Neural cell (in vitro differentiated cells): Measurements from ENCODE around the gene VPS54. TPM values are rescaled to one million over a fixed set of nuclear protein-coding genes. Genes with fewer than 3 reads are reported as not detected.
"Not testable (repeated sequence)": the region's sequence is repeated elsewhere in the genome, so short reads cannot be mapped to it uniquely, and the experiment has no call there.

Experiments used
- H2AFZ ChIP-seq: fragments of 200-600, 300-800 bp; sonication (generic), shearing (Covaris generic); 2 replicates; pipeline ENCODE4 v1.6.0; 2014; ENCODE audit warnings: low read depth, mild to moderate bottlenecking, antibody characterized with exemption, low read length, moderate library complexity
- H3F3A ChIP-seq: fragments of 200-600 bp; shearing (Covaris generic); 2 replicates; pipeline ENCODE4 v1.6.1; 2016; ENCODE audit warnings: mild to moderate bottlenecking, moderate library complexity, mixed read lengths, antibody characterized with exemption, low read length; ENCODE audit not compliant: insufficient read depth, poor library complexity, severe bottlenecking
- H3K27ac ChIP-seq: fragments of 200-600, 300-800 bp; sonication (generic), shearing (Covaris generic); 2 replicates; pipeline ENCODE4 v1.5.1; 2014; ENCODE audit warnings: mild to moderate bottlenecking, low read length, moderate library complexity
- H3K27me3 ChIP-seq: fragments of 300-800, 200-600 bp; sonication (generic), shearing (Covaris generic); 2 replicates; pipeline ENCODE4 v1.6.0; 2014; ENCODE audit warnings: mild to moderate bottlenecking, low read depth, low read length, moderate library complexity; ENCODE audit not compliant: insufficient read depth
- H3K36me3 ChIP-seq: fragments of 300-800, 200-600 bp; sonication (generic), shearing (Covaris generic); 2 replicates; pipeline ENCODE4 v1.5.1; 2014; ENCODE audit warnings: mild to moderate bottlenecking, antibody characterized with exemption, low read length, moderate library complexity; ENCODE audit not compliant: insufficient read depth
- H3K4me2 ChIP-seq: fragments of 300-800, 200-600 bp; sonication (generic), shearing (Covaris generic); 2 replicates; pipeline ENCODE4 v1.6.0; 2014; ENCODE audit warnings: mild to moderate bottlenecking, low read length
- H3K4me3 ChIP-seq: fragments of 300-800, 200-600 bp; sonication (generic), shearing (Covaris generic); 2 replicates; pipeline ENCODE4 v1.5.1; 2014; ENCODE audit warnings: mild to moderate bottlenecking, low read length, moderate library complexity
- H3K79me2 ChIP-seq: fragments of 200-600 bp; shearing (Covaris generic); replicated peaks from 2 replicates; pipeline ENCODE4 v1.6.0; 2014; ENCODE audit warnings: mild to moderate bottlenecking, low read length, moderate library complexity; ENCODE audit not compliant: insufficient read depth
- H3K9ac ChIP-seq: fragments of 300-800, 200-600 bp; sonication (generic), shearing (Covaris generic); 2 replicates; pipeline ENCODE4 v1.6.1; 2016; ENCODE audit warnings: mild to moderate bottlenecking, low read length, mixed read lengths
- H3K9me2 ChIP-seq: fragments of 200-600 bp; shearing (Covaris generic); 2 replicates; pipeline ENCODE4 v1.6.1; 2016; ENCODE audit warnings: mild to moderate bottlenecking, low read length, mixed read lengths; ENCODE audit not compliant: insufficient read depth
- H3K9me3 ChIP-seq: fragments of 200-600, 300-800 bp; sonication (generic), shearing (Covaris generic); 2 replicates; pipeline ENCODE4 v1.6.1; 2016; ENCODE audit warnings: mild to moderate bottlenecking, mixed run types, low read length, moderate library complexity, mixed read lengths
- H4K20me1 ChIP-seq: fragments of 200-600 bp; shearing (Covaris generic); 2 replicates; pipeline ENCODE4 v1.6.1; 2016; ENCODE audit warnings: mild to moderate bottlenecking, mixed run types; ENCODE audit not compliant: insufficient read depth
- EP300 ChIP-seq: fragments of 450-650 bp; conservative IDR thresholded peaks from 2 replicates; pipeline ENCODE4 v1.6.1; 2014; ENCODE audit warnings: antibody characterized with exemption, mild to moderate bottlenecking, moderate library complexity; ENCODE audit not compliant: poor library complexity, severe bottlenecking
- EZH2 ChIP-seq: fragments of 200-600, 300-800 bp; shearing (Covaris generic), sonication (generic); IDR thresholded peaks from 2 replicates; pipeline ENCODE4 v1.6.1; 2014; ENCODE audit warnings: antibody characterized with exemption, low read length, borderline replicate concordance, mild to moderate bottlenecking; ENCODE audit not compliant: insufficient read depth, poor library complexity, severe bottlenecking
- MXI1 ChIP-seq: fragments of 450-650 bp; conservative IDR thresholded peaks from 2 replicates; pipeline ENCODE4 v1.6.1; 2014; ENCODE audit warnings: antibody characterized with exemption, mild to moderate bottlenecking; ENCODE audit not compliant: poor library complexity, severe bottlenecking
- POLR2AphosphoS5 ChIP-seq: IDR thresholded peaks from 2 replicates; pipeline ENCODE4 v1.6.1; 2012
- RAD21 ChIP-seq: fragments of 450-650 bp; conservative IDR thresholded peaks from 2 replicates; pipeline ENCODE4 v1.6.1; 2014; ENCODE audit warnings: antibody characterized with exemption, mild to moderate bottlenecking, moderate library complexity
- SMC3 ChIP-seq: fragments of 450-650 bp; conservative IDR thresholded peaks from 2 replicates; pipeline ENCODE4 v1.6.1; 2014; ENCODE audit warnings: antibody characterized with exemption, mild to moderate bottlenecking, moderate library complexity; ENCODE audit not compliant: poor library complexity
- TAF1 ChIP-seq: IDR thresholded peaks from 2 replicates; pipeline ENCODE4 v1.6.1; 2012; ENCODE audit warnings: low read depth
- polyA plus RNA-seq: library from polyadenylated mRNA; depleted of rRNA; stranded (reverse); fragments of >200 nt; gene quantifications from 2 replicates; pipeline ENCODE4 v1.2.3, GENCODE V29; 2014
- TF ChIP-seq, protein P1 (sequence below): IDR thresholded peaks from 2 replicates; pipeline ENCODE4 v1.6.1; 2012; ENCODE audit warnings: borderline replicate concordance
- TF ChIP-seq, protein P2 (sequence below): fragments of 450-650 bp; IDR thresholded peaks from 2 replicates; pipeline ENCODE4 v1.5.1; 2014; ENCODE audit warnings: antibody characterized with exemption, mild to moderate bottlenecking, moderate library complexity; ENCODE audit not compliant: poor library complexity, severe bottlenecking

VPS54 gene
- polyA plus RNA-seq, 1 donor from 2014 or later: 34.2 TPM

DNA sequence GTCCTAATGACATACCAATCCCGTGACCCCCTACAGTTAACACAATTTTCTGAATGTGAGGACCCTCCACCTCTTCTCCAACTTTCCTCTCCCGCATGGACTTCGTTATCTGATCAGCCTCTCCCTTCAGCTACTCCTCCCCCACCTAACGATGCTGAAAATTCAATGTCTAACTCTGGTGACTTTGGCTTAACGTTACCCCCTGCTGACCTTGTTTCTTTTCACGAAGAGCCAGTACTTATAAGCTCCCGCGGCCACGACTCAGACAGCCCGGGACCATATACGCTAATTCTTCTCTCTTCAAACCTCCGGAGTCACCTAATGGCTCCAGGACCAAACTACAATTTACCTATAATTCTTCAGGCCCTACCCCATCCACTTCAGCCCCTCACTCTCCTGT, 29.2 kb downstream of the VPS54 start:
- H3K27me3 ChIP-seq: no peaks in the 10 kb centered on the region
- H3K4me2 ChIP-seq: no peak overlapping the region
- no peak overlapping the region for H3K4me3 ChIP-seq
- TF ChIP-seq EZH2 (no peak), POLR2AphosphoS5 (no peak), RAD21 (no peak), EP300 (no peak), SMC3 (no peak), MXI1 (no peak), TAF1 (no peak)
- TF ChIP-seq, protein P1, sequence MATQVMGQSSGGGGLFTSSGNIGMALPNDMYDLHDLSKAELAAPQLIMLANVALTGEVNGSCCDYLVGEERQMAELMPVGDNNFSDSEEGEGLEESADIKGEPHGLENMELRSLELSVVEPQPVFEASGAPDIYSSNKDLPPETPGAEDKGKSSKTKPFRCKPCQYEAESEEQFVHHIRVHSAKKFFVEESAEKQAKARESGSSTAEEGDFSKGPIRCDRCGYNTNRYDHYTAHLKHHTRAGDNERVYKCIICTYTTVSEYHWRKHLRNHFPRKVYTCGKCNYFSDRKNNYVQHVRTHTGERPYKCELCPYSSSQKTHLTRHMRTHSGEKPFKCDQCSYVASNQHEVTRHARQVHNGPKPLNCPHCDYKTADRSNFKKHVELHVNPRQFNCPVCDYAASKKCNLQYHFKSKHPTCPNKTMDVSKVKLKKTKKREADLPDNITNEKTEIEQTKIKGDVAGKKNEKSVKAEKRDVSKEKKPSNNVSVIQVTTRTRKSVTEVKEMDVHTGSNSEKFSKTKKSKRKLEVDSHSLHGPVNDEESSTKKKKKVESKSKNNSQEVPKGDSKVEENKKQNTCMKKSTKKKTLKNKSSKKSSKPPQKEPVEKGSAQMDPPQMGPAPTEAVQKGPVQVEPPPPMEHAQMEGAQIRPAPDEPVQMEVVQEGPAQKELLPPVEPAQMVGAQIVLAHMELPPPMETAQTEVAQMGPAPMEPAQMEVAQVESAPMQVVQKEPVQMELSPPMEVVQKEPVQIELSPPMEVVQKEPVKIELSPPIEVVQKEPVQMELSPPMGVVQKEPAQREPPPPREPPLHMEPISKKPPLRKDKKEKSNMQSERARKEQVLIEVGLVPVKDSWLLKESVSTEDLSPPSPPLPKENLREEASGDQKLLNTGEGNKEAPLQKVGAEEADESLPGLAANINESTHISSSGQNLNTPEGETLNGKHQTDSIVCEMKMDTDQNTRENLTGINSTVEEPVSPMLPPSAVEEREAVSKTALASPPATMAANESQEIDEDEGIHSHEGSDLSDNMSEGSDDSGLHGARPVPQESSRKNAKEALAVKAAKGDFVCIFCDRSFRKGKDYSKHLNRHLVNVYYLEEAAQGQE: no peak
- TF ChIP-seq, protein P2, sequence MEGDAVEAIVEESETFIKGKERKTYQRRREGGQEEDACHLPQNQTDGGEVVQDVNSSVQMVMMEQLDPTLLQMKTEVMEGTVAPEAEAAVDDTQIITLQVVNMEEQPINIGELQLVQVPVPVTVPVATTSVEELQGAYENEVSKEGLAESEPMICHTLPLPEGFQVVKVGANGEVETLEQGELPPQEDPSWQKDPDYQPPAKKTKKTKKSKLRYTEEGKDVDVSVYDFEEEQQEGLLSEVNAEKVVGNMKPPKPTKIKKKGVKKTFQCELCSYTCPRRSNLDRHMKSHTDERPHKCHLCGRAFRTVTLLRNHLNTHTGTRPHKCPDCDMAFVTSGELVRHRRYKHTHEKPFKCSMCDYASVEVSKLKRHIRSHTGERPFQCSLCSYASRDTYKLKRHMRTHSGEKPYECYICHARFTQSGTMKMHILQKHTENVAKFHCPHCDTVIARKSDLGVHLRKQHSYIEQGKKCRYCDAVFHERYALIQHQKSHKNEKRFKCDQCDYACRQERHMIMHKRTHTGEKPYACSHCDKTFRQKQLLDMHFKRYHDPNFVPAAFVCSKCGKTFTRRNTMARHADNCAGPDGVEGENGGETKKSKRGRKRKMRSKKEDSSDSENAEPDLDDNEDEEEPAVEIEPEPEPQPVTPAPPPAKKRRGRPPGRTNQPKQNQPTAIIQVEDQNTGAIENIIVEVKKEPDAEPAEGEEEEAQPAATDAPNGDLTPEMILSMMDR: no peak
- no peaks in the 10 kb centered on the region for H3F3A ChIP-seq
- H4K20me1 ChIP-seq: no peaks in the 10 kb centered on the region
- H3K9me2 ChIP-seq: no peaks in the 10 kb centered on the region
- H3K36me3 ChIP-seq: no peaks in the 10 kb centered on the region
- no peaks in the 10 kb centered on the region for H3K9me3 ChIP-seq
- H2AFZ ChIP-seq: no peak overlapping the region
- no peak overlapping the region for H3K27ac ChIP-seq
- no peaks in the 10 kb centered on the region for H3K79me2 ChIP-seq
- H3K9ac ChIP-seq: no peak overlapping the region

DNA sequence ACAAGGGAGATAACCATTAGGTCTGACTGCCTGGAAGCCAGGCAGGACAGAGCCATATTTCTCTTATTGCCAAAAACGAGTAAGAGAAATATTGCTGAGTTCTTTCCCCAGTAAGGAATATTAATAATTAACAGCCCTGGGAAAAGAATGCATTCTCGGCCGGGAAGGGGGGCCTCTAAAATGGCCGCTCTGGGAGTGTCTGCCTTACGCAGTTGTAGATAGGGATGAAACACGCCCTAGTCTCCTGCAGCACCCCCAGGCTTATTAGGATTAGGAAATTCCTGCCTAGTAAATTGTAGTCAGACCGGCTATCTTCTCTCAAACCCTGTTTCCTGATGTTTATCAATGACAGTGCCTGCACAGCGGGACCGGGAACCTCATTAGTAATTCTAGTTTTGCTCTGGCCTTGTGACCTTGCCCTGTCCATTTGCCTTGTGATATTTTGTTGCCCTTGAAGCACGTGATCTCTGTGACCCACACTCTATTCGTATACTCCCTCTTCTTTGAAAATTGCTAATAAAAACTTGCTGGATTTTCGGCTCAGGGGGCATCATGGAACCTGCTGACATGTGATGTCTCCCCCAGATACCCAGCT, 30.3 kb downstream of the VPS54 start:
- H3K27me3 ChIP-seq, H3K9me2 ChIP-seq, H3K27ac ChIP-seq, H3K4me2 ChIP-seq, H3K9ac ChIP-seq, H3K36me3 ChIP-seq, H3K9me3 ChIP-seq, H4K20me1 ChIP-seq, H3K79me2 ChIP-seq, H2AFZ ChIP-seq, H3F3A ChIP-seq, H3K4me3 ChIP-seq: not testable (repeated sequence)
